HEK293 (cell line): ENCODE results near the gene SENP1.

Experiments
- CTCF ChIA-PET: fragments of 350-600 bp; formaldehyde crosslinking; extraction: SDS; loops from one replicate; lab custom pipeline; 2021; ENCODE audit warnings: antibody characterized with exemption; lab: Yijun Ruan, JAX
- POLR2A ChIA-PET: fragments of 300-600 bp; formaldehyde crosslinking; extraction: SDS; loops from one replicate; lab custom pipeline; 2020; ENCODE audit warnings: antibody characterized with exemption, inconsistent platforms; lab: Yijun Ruan, JAX
- H3K27ac ChIP-seq: fragments of 200-500 bp; sonication (Bioruptor generic); 2 replicates; pipeline ENCODE4 v1.5.1; 2014; ENCODE audit warnings: low read depth, low read length, control low read depth, inconsistent platforms; ENCODE audit errors: extremely low read depth
- H3K36me3 ChIP-seq, 2 experiments: fragments of 200-500 bp in 1 of 2; sonication (Bioruptor generic) in 1 of 2; 1 replicate in 1 of 2; 2 replicates in 1 of 2; pipeline ENCODE4 v1.5.1; 2014 to 2017; ENCODE audit warnings: inconsistent platforms in 2 of 2, low read length in 2 of 2; ENCODE audit not compliant: control insufficient read depth in 2 of 2, insufficient read depth in 1 of 2
- H3K4me1 ChIP-seq: fragments of 200-500 bp; sonication (Bioruptor generic); 2 replicates; pipeline ENCODE4 v1.5.1; 2014; ENCODE audit warnings: mild to moderate bottlenecking, low read length, inconsistent platforms; ENCODE audit not compliant: control insufficient read depth, insufficient read depth
- H3K4me3 ChIP-seq: 2 replicates; pipeline ENCODE4 v1.5.1; 2011; ENCODE audit warnings: low read depth, mild to moderate bottlenecking, control low read depth, low read length, moderate library complexity
- H3K9me3 ChIP-seq: fragments of 200-500 bp; sonication (Bioruptor generic); 2 replicates; pipeline ENCODE4 v1.5.1; 2014; ENCODE audit warnings: low read depth, low read length, inconsistent platforms; ENCODE audit not compliant: control insufficient read depth, insufficient read depth
- BCL11A ChIP-seq: fragments of 450-650 bp; formaldehyde crosslinking; IDR thresholded peaks from 2 replicates; pipeline ENCODE4 v1.5.1; 2016; ENCODE audit warnings: low read depth, missing biosample characterization, missing genetic modification characterization
- EGR2 ChIP-seq: fragments of 450-650 bp; formaldehyde crosslinking; IDR thresholded peaks from 2 replicates; pipeline ENCODE4 v1.5.1; 2016; ENCODE audit warnings: low read depth, missing biosample characterization, missing genetic modification characterization
- HOXC10 ChIP-seq: sonication (generic); formaldehyde crosslinking; IDR thresholded peaks from 2 replicates; pipeline ENCODE4 v1.8.1; 2023; ENCODE audit warnings: mild to moderate bottlenecking, missing genetic modification reagents
- KLF10 ChIP-seq: fragments of 450-650 bp; IDR thresholded peaks from 2 replicates; pipeline ENCODE4 v1.5.1; 2018; ENCODE audit warnings: missing biosample characterization, mild to moderate bottlenecking, missing genetic modification characterization
- KLF9 ChIP-seq: fragments of 450-650 bp; formaldehyde crosslinking; IDR thresholded peaks from 2 replicates; pipeline ENCODE4 v1.5.1; 2016; ENCODE audit warnings: missing biosample characterization, missing genetic modification characterization, low read depth
- OVOL3 ChIP-seq: fragments of 450-650 bp; formaldehyde crosslinking; IDR thresholded peaks from 2 replicates; pipeline ENCODE4 v1.5.1; 2016; ENCODE audit warnings: missing biosample characterization, missing genetic modification characterization
- SP7 ChIP-seq: fragments of 450-650 bp; formaldehyde crosslinking; IDR thresholded peaks from 2 replicates; pipeline ENCODE4 v1.5.1; 2016; ENCODE audit warnings: missing biosample characterization, missing genetic modification characterization
- ZNF132 ChIP-seq: fragments of 450-650 bp; formaldehyde crosslinking; IDR thresholded peaks from 2 replicates; pipeline ENCODE4 v1.5.1; 2017; ENCODE audit warnings: missing biosample characterization, missing genetic modification characterization, borderline replicate concordance
- ZNF133 ChIP-seq: fragments of 450-650 bp; formaldehyde crosslinking; IDR thresholded peaks from 2 replicates; pipeline ENCODE4 v1.5.1; 2016; ENCODE audit warnings: missing biosample characterization, missing genetic modification characterization
- ZNF157 ChIP-seq: fragments of 450-650 bp; formaldehyde crosslinking; IDR thresholded peaks from 2 replicates; pipeline ENCODE4 v1.5.1; 2016; ENCODE audit warnings: missing biosample characterization, missing genetic modification characterization
- ZNF2 ChIP-seq: fragments of 450-650 bp; formaldehyde crosslinking; IDR thresholded peaks from 2 replicates; pipeline ENCODE4 v1.5.1; 2016; ENCODE audit warnings: missing biosample characterization, missing genetic modification characterization
- ZNF211 ChIP-seq: fragments of 450-650 bp; formaldehyde crosslinking; IDR thresholded peaks from 2 replicates; pipeline ENCODE4 v1.5.1; 2016; ENCODE audit warnings: low read depth, missing biosample characterization, missing genetic modification characterization
- ZNF274 ChIP-seq, 2 experiments: fragments of 200-500 bp in 1 of 2; fragments of 450-650 bp in 1 of 2; sonication (Bioruptor generic) in 1 of 2; formaldehyde crosslinking in 1 of 2; IDR thresholded peaks; 2 replicates each; pipeline versions ENCODE4 v1.5.1 to v1.6.1; 2014 to 2016; ENCODE audit warnings: borderline replicate concordance in 1 of 2, inconsistent platforms in 1 of 2, low read length in 1 of 2, missing biosample characterization in 1 of 2, missing genetic modification characterization in 1 of 2
- ZNF350 ChIP-seq: fragments of 450-650 bp; formaldehyde crosslinking; IDR thresholded peaks from 2 replicates; pipeline ENCODE4 v1.5.0; 2017; ENCODE audit warnings: missing biosample characterization, mild to moderate bottlenecking, missing genetic modification characterization
- ZNF37A ChIP-seq: fragments of 450-650 bp; IDR thresholded peaks from 2 replicates; pipeline ENCODE4 v1.5.1; 2018; ENCODE audit warnings: missing biosample characterization, missing genetic modification characterization
- ZNF473 ChIP-seq: fragments of 450-650 bp; formaldehyde crosslinking; IDR thresholded peaks from 2 replicates; pipeline ENCODE4 v1.5.1; 2017; ENCODE audit warnings: missing biosample characterization, missing genetic modification characterization
- ZNF48 ChIP-seq: fragments of 450-650 bp; formaldehyde crosslinking; IDR thresholded peaks from 2 replicates; pipeline ENCODE4 v1.5.1; 2016; ENCODE audit warnings: missing biosample characterization, missing genetic modification characterization
- ZNF571 ChIP-seq: fragments of 450-650 bp; formaldehyde crosslinking; IDR thresholded peaks from 2 replicates; pipeline ENCODE4 v1.5.0; 2017; ENCODE audit warnings: missing biosample characterization, missing genetic modification characterization
- ZNF600 ChIP-seq: fragments of 450-650 bp; formaldehyde crosslinking; IDR thresholded peaks from 2 replicates; pipeline ENCODE4 v1.5.1; 2016; ENCODE audit warnings: missing biosample characterization, missing genetic modification characterization
- ZNF610 ChIP-seq: fragments of 450-650 bp; formaldehyde crosslinking; IDR thresholded peaks from 2 replicates; pipeline ENCODE4 v1.5.1; 2016; ENCODE audit warnings: missing biosample characterization, missing genetic modification characterization, borderline replicate concordance
- ZNF621 ChIP-seq: fragments of 450-650 bp; formaldehyde crosslinking; IDR thresholded peaks from 2 replicates; pipeline ENCODE4 v1.5.1; 2017; ENCODE audit warnings: missing biosample characterization, missing genetic modification characterization
- ZNF623 ChIP-seq: fragments of 450-650 bp; formaldehyde crosslinking; IDR thresholded peaks from 2 replicates; pipeline ENCODE4 v1.5.1; 2016; ENCODE audit warnings: missing biosample characterization, missing genetic modification characterization
- ZSCAN16 ChIP-seq: fragments of 450-650 bp; formaldehyde crosslinking; IDR thresholded peaks from 2 replicates; pipeline ENCODE4 v1.5.1; 2016; ENCODE audit warnings: missing biosample characterization, missing genetic modification characterization
- TF ChIP-seq, protein P1 (sequence below): fragments of 450-650 bp; formaldehyde crosslinking; IDR thresholded peaks from 2 replicates; pipeline ENCODE4 v1.5.1; 2016; ENCODE audit warnings: missing biosample characterization, missing genetic modification characterization
- TF ChIP-seq, protein P2 (sequence below): fragments of 450-650 bp; formaldehyde crosslinking; IDR thresholded peaks from 2 replicates; pipeline ENCODE4 v1.5.0; 2017; ENCODE audit warnings: missing biosample characterization, missing genetic modification characterization, borderline replicate concordance
- TF ChIP-seq, protein P3 (sequence below): fragments of 450-650 bp; formaldehyde crosslinking; IDR thresholded peaks from 2 replicates; pipeline ENCODE4 v1.5.1; 2016; ENCODE audit warnings: missing biosample characterization, missing genetic modification characterization

Gene SENP1

DNA sequence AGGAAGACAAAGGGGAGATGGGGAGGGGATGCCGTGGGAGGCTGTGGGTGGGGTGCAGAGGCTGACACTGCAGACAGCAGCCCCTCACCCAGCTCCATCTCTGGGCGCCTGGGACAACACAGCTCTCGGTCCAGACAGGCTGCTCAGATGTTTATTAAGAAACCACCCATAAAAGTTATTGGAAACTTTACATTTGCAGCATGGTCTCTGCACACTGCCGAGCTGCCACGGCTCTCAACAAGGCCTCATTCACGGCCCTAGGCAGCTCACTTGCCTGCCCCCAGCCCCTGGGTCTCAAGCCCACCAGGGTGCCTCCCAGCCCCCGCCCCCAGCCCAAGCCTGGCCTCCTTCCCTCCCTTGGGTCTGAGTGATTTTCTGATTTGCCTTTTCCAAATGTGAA, 80.6 kb downstream of the SENP1 start:
- Histone ChIP-seq H3K27ac (no peak overlapping the region), H3K36me3 (no peaks in the 10 kb centered on the region), H3K4me1 (peaks cover 48% of the 10 kb centered on the region), H3K4me3 (no peak overlapping the region), H3K9me3 (no peaks in the 10 kb centered on the region)
- no peak for TF ChIP-seq ZNF2 (tag by site-specific recombination)
- no peak for TF ChIP-seq ZNF48 (tag by site-specific recombination)
- no peak for TF ChIP-seq ZNF37A
- TF ChIP-seq ZNF571 (tag by site-specific recombination): no peak
- POLR2A ChIA-PET: interaction anchor here (0.5 kb wide), 1 partner anchor 26 kb away, joined by 3 read pairs; no protein-coding TSS in a partner anchor
- CTCF ChIA-PET: interaction anchor here (0.5 kb wide), 1 partner anchor 11 kb away, joined by 4 read pairs; no protein-coding TSS in a partner anchor

DNA sequence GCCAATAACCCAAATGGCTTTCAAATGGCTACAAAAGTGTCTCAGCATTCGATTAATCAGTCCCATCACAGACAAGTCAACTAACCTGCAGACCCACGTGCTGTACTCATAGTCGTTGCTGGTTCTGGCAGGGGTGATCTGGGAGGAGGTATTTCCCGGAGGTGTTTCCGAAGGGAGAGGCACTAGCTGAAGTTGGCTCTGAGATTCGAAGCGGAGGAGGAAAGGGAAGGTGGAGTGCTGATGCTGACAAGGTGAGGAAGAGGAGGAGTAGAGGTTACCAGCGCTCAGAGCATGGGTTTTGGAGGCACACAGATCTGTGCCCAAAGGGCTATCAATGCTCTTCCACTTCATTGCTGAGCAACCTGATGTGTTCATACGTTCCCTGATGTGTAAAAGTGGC, 81.1 kb downstream of the SENP1 start:
- no peak for TF ChIP-seq ZNF623
- no peak for TF ChIP-seq ZNF48 (tag by site-specific recombination)
- no peak for TF ChIP-seq ZNF274 (IDR thresholded peaks at IDR 0.05; ENCODE audit: low read length)
- TF ChIP-seq ZNF274 (tag by site-specific recombination; IDR thresholded peaks at IDR 0.05; ENCODE audit: borderline replicate concordance): no peak
- TF ChIP-seq BCL11A (tag by site-specific recombination): no peak
- TF ChIP-seq ZNF621 (tag by site-specific recombination): no peak
- TF ChIP-seq ZNF133: no peak
- TF ChIP-seq, protein P1, sequence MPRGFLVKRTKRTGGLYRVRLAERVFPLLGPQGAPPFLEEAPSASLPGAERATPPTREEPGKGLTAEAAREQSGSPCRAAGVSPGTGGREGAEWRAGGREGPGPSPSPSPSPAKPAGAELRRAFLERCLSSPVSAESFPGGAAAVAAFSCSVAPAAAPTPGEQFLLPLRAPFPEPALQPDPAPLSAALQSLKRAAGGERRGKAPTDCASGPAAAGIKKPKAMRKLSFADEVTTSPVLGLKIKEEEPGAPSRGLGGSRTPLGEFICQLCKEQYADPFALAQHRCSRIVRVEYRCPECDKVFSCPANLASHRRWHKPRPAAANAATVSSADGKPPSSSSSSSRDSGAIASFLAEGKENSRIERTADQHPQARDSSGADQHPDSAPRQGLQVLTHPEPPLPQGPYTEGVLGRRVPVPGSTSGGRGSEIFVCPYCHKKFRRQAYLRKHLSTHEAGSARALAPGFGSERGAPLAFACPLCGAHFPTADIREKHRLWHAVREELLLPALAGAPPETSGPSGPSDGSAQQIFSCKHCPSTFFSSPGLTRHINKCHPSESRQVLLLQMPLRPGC: no peak
- TF ChIP-seq EGR2 (tag by site-specific recombination): 0 out of 2 replicates have a peak, but pooled peaks have one; percentile 4
- H3K4me3 ChIP-seq: no peak overlapping the region
- ChIA-PET POLR2A (no interaction called here), CTCF (no interaction called here)
- H3K36me3 ChIP-seq: no peaks in the 10 kb centered on the region
- H3K4me1 ChIP-seq: peaks cover 42% of the 10 kb centered on the region
- no peak overlapping the region for H3K27ac ChIP-seq
- H3K9me3 ChIP-seq: no peaks in the 10 kb centered on the region

DNA sequence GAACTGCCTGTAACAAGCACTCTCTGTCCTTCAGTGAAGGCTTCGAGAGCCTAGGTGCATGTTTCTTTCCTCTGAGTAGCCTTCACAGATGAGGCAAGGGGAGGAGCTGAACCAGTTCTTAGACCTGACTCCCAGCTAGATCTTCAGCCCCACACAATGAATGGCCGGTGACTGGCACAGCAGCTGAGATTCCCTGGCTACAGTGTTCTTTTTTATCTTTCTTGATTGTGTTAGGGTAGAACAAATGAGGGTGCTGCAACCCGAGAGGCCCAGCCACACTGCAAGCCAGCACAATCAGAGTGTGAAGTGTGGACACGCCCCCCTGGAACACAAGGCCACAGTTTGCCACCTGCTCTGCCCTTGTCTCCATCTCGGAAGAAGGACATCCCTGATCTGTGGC, 82.5 kb downstream of the SENP1 start:
- no peaks in the 10 kb centered on the region for H3K9me3 ChIP-seq
- TF ChIP-seq, protein P2, sequence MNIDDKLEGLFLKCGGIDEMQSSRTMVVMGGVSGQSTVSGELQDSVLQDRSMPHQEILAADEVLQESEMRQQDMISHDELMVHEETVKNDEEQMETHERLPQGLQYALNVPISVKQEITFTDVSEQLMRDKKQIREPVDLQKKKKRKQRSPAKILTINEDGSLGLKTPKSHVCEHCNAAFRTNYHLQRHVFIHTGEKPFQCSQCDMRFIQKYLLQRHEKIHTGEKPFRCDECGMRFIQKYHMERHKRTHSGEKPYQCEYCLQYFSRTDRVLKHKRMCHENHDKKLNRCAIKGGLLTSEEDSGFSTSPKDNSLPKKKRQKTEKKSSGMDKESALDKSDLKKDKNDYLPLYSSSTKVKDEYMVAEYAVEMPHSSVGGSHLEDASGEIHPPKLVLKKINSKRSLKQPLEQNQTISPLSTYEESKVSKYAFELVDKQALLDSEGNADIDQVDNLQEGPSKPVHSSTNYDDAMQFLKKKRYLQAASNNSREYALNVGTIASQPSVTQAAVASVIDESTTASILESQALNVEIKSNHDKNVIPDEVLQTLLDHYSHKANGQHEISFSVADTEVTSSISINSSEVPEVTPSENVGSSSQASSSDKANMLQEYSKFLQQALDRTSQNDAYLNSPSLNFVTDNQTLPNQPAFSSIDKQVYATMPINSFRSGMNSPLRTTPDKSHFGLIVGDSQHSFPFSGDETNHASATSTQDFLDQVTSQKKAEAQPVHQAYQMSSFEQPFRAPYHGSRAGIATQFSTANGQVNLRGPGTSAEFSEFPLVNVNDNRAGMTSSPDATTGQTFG (tag by site-specific recombination): no peak
- TF ChIP-seq ZNF610 (no peak), KLF10 (peak; percentile 83), ZNF157 (tag by site-specific recombination) (no peak), ZNF600 (0 out of 2 replicates have a peak, but pooled peaks have one; percentile 27), OVOL3 (tag by site-specific recombination) (no peak), ZNF350 (no peak), ZNF473 (tag by site-specific recombination) (no peak), SP7 (peak; percentile 44; the same call in 1 of the 2 replicates), ZSCAN16 (tag by site-specific recombination) (0 out of 2 replicates have a peak, but pooled peaks have one; percentile 8), KLF9 (peak; percentile 80), ZNF211 (tag by site-specific recombination) (no peak), ZNF132 (tag by site-specific recombination) (no peak), HOXC10 (CRISPR knock-in tag) (no peak)
- TF ChIP-seq, protein P3, sequence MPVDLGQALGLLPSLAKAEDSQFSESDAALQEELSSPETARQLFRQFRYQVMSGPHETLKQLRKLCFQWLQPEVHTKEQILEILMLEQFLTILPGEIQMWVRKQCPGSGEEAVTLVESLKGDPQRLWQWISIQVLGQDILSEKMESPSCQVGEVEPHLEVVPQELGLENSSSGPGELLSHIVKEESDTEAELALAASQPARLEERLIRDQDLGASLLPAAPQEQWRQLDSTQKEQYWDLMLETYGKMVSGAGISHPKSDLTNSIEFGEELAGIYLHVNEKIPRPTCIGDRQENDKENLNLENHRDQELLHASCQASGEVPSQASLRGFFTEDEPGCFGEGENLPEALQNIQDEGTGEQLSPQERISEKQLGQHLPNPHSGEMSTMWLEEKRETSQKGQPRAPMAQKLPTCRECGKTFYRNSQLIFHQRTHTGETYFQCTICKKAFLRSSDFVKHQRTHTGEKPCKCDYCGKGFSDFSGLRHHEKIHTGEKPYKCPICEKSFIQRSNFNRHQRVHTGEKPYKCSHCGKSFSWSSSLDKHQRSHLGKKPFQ: peak; percentile 83
- peaks cover 34% of the 10 kb centered on the region for H3K4me1 ChIP-seq

More for the DNA sequence above, 82.5 kb downstream of the SENP1 start:
- no peak overlapping the region for H3K4me3 ChIP-seq
- no peaks in the 10 kb centered on the region for H3K36me3 ChIP-seq
- POLR2A ChIA-PET: no interaction called here
- H3K27ac ChIP-seq: no peak overlapping the region; the same call in 1 of the 2 replicates
- CTCF ChIA-PET: interaction anchor here (0.6 to 0.7 kb wide), 2 partner anchors 82 to 166 kb away, joined by 3 read pairs; no protein-coding TSS in a partner anchor
